Body of pancreas (tissue), 4 donors: ENCODE data around the gene TIGAR.

Source experiments
- CTCF ChIP-seq, 7 experiments: fragments of 450-650 bp in 4 of 7; fragments of 200-600 bp in 3 of 7; sonication (generic) in 3 of 7; IDR thresholded peaks; one replicate each; pipeline ENCODE4 v1.5.1; 2016 to 2019; ENCODE audit warnings: antibody characterized with exemption in 7 of 7
- POLR2A ChIP-seq, 3 donors: fragments of 450-650 bp; IDR thresholded peaks; one replicate each; pipeline ENCODE4 v1.6.1; 2016; ENCODE audit warnings: antibody characterized with exemption in 3 of 3, mild to moderate bottlenecking in 2 of 3

GRCh38 chr12:4297617-4298016, 23.4 kb upstream of the TIGAR start:
- TF ChIP-seq POLR2A (IDR thresholded peaks at IDR 0.05), result no peak
- TF ChIP-seq CTCF (IDR thresholded peaks at IDR 0.05), result no peak
